HCEC 1CT (cell line): ENCODE data around the gene CFAP119.
A peak's percentile ranks its signal among the peaks of the same experiment; 100 is the strongest.
"Not testable (repeated sequence)": the region's sequence is repeated elsewhere in the genome, so short reads cannot be mapped to it uniquely, and the experiment has no call there.

Source experiments
- DNase-seq: peaks from one replicate; pipeline ENCODE4 v3.0.0-alpha.2; 2017

The CFAP119 gene

DNA sequence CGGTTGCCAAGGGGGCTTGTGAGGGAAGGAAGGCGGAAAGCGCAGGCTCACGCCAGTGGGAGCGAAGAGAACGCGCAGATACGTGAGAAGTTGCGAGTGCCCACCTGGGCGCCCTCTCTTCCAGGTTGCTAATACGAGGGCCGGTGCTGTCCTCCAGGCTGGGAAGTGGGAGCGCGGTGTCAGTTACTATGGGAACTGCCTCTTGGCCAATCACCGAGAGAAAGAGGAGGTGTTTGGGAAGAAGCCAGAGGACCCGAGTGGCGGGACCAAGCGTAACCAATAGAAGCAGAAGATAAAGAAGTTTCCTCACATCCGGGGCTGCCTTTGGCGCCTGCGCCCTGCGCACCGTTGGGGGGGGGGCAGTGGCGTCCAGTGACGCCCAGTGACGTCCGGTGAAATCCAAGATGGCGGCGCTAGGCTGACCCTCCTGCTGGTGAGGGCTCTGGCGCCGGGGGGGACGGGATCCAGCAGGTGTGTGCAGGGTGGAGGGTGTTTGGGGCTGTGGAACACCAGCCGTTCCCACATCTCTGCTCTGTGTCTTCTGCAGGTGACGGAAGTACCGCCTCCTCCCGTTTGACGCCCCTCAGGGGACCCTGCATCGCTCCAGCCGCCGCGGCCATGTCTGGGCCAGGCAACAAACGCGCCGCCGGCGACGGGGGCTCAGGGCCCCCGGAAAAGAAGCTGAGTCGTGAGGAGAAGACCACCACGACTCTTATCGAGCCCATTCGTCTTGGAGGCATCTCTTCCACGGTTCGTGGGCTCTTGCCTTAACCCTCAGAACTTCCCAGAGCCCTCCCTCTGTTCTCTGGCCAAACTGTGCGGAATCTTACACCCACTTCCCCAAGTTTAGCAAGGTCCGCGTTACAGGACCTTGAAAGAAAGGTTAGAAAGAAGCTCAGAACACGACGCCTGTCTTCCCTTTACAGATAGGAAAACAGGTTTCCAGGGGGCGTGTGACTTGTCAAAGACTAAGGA, at the start of gene CFAP119, which contains the start of gene RNF40:
Gene CFAP119, minus strand, starts transcription at position 135 of the 975 bp plus-strand sequence. CDS start 314 bp downstream, outside the sequence.
Gene RNF40, plus strand, starts transcription at position 395 of the 975 bp plus-strand sequence. Its CDS starts 224 bp downstream, at position 619.
- peak; percentile 96 for DNase-seq

DNA sequence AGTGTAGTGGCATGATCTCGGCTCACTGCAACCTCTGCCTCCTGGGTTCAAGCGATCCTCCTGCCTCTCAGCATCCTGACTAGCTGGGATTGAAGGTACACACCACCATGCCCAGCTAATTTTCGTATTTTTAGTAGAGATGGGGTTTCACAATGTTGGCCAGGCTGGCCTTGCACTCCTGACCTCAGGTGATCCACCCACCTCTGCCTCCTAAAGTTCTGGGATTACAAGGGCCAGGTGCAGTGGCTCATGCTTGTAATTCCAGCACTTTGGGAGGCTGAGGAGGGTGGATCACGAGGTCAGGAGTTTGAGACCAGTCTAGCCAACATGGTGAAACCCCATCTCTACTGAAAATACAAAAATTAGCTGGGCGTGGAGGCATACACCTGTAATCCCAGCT, 47.8 kb upstream of the CFAP119 start:
- not testable (repeated sequence) for DNase-seq

- DNase-seq: not testable (repeated sequence)
These were observed 47.1 kb upstream of the CFAP119 start for GRCh38 chr16:30808890-30809426.

DNA sequence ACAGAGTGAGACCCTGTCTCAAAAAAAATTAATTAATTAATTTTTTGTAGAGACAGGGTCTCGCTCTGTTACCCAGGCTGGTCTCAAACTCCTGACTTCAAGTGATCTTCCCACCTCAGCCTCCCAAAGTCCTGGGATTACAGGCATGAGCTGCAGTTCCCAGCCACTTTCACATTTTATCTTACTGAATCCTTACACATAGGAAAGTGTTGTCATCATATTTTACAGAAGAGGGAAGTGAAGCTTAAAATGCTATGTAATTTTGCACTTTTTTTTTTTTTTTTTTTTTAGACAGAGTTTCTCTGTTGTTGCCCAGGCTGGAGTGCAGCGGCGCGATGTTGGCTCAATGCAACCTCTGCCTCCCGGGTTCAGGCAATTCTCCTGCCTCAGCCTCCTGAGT, 46.3 kb upstream of the CFAP119 start:
- no peak for DNase-seq

GRCh38 chr16:30805370-30806169, 43.7 kb upstream of the CFAP119 start:
- peak; percentile 76 for DNase-seq

DNA sequence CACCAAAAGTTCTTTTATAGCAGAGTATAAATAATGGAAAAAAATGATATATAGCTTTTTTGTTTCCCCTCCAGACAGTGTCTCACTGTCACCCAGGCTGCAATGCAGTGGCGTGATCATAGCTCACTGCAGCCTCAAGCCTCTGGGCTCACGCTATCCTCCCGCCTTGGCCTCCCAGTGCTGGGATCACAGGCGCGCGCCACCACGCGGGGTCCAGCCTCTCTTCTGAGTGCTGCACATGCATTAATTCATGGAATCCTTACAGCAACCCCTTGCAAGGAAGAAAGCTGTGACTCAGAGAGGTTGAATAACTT, 43.2 kb upstream of the CFAP119 start:
- DNase-seq: no peak

GRCh38 chr16:30802936-30803335, 41.1 kb upstream of the CFAP119 start:
- no peak for DNase-seq

DNA sequence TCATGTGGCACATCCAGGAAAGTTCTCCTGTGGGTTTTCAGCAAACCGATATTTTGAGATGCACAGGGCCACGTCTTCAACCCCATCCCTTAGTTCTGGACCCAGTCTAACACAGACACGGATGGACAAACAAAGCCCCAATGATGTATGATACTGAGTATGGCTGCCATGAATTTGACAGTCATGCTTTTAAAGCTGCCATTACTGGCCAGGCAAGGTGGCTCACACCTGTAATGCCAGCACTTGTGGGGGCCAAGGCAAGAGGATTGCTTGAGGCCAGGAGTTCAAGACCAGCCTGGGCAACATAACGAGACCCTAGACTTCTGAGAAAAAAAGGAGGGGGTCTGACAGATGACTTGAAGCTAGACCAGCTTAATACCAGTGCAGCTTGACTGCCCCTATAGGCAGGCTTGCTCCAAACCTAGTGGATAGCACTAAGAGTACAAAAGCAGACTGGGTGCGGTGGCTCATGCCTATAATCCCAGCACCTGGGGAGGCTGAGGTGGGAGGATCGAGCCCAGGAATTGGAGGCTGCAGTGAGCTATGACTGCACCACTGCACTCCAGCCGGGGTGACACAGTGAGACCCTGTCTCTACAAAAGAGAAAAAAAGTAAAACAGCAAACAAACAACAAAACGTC, 35.9 kb upstream of the CFAP119 start:
- no peak for DNase-seq

- no peak for DNase-seq
These were observed 32.8 kb upstream of the CFAP119 start for GRCh38 chr16:30794634-30795033.

- DNase-seq: no peak
These were observed 31.7 kb upstream of the CFAP119 start for GRCh38 chr16:30793508-30794069.

DNA sequence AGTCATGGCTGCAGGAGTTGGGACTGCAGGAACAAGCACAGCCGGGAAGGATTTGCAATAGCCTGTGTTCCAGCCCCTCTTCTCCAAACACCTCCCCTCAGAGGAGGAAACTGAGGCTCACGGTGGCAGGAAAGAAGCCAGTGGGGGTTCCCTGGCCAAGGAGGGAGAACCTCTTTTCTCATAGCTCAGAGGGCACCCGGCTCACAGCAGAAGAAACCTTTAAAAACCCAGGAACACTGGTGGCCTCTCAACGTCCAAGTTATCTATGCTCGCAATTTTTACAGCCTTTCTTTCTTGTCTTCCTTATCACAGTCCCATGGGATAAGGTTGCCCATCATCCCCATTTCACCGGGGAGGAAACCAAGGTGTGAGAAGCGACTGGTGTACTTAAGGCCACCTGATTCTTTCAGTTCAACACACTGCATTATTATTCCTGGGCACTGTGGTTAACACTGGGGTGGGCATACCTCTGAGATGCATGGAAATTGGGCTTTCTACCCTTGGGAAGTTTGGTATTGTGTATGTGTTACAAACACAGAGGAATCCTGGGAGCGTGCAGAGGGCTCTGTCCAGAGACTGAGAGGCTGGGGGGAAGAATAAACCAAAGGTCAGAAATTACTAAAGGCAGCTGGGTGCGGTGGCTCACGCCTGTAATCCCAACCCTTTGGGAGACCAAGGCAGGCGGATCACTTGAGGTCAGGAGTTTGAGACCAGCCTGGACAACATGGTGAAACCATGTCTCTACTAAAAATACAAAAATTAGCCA, 25.9 kb upstream of the CFAP119 start:
- peak; percentile 25 for DNase-seq

DNA sequence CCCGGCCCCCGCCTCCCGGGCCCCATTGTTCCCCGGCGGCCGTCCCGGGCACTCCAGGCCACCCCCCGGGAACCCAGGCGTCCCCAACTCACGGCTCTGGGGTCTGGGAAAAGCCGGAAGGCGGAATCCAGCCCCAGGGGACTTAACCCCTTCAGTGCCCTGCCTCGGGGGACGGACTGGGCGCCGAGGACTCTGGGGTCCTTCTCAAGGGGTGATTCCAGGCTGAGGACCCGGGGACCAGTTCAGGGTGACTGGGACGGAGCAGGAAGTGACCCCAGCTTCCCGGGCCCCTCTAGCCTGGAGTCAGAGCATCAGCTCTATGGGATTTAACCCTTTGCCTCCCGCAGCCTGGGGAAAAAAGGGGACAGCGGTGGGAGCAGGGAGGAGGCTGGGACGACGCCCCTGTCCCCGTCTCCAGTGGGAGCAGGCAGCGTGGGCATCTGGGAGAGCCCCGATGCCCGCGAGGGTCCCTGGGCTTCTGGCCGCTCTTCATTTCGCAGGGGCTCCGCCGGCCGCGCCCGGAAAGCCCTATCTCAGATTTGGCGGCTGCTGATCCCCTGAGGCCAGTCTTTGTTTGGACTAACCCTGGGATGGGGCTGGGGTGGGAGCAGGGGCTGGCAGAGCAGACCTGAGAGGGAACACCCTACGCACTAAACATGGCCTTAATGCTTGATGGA, 25.2 kb upstream of the CFAP119 start, which contains the start of gene ZNF629:
Gene ZNF629, minus strand, starts transcription at position 270 of the 677 bp plus-strand sequence. CDS start 2,723 bp downstream, outside the sequence.
- DNase-seq: peak; percentile 67

GRCh38 chr16:30786115-30786935, 24.5 kb upstream of the CFAP119 start:
- peak; percentile 69 for DNase-seq

DNA sequence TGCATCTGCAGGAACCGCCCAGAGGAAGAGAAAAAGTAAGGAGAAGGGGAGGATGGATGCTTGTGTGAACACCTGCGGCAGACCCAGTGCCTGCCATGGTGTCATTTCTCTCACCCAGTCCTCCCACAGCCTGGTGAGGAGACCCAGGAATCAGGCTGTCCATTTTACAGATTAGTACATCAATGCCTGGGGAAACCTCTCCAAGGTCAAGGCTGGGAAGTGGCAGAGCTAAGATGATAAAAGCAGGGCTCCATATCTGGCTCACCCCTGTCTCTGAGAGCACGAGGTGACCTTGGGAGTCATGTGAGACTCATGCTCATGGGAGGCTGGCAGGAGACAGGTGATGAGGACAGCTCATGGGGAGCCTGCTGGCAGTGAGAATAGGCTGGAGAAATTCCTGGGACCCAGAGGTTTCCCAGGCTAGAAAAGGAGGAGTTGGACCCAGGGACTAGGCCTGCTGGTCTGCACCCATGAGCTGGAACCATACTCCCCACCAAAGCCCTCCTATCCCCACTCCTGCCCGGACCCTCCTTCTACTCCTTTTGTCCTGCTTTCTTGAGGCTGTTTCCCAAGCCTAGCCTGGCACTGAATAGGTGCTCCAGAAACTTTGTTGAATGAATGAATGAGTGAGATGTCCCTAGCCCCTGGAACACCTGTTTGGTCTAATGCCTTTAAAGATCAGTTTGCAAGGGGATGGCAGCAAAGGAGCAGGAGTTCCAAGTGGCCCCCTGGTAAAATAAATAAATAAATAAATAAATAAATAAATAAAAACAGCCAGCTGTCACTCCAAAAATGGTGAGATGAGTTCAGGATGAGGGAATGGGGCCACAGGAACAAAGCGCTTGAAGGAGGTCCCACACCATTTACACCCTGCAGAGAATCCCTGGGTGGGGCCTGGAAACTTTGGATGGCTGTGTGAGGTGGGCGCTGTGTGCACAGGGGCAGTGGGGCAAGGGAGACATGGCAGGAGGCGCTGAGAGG, 23.6 kb upstream of the CFAP119 start:
- no peak for DNase-seq

GRCh38 chr16:30784215-30784614, 22.4 kb upstream of the CFAP119 start:
- DNase-seq: no peak

DNA sequence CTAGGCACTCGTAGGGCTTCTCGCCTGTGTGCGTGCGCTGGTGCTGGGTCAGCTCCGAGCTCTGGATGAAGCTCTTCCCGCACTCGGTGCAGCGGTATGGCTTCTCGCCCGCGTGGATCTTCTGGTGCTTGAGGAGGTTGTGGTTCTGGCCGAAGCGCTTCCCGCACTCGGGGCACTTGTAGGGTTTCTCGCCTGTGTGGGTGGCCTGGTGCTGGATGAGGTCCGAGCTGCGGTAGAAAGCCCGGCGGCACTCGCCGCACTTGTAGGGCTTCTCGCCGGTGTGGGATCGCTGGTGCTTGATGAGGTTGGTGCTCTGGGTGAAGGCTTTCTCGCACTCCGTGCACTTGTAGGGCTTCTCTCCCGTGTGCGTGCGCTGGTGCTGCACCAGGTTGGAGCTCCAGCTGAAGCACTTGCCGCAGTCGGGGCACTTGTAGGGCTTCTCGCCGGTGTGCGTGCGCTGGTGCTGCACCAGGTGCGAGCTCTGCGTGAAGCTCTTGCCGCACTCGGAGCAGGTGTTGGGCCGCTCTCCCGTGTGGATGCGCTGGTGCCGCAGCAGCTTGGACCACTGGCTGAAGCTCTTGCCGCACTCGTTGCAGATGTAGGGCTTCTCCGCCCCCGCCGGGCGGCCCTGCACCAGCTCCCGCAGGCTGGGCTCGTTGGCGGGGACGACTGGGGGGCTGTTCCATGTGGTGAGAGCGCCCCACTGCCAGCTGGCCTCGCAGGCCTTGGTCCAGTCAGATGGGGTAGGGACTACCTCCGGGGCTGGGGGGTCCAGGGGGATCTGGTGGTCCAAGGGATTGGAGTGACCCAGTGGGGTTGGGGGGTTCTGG, 21.6 kb upstream of the CFAP119 start:
- no peak for DNase-seq

GRCh38 chr16:30782486-30783279, 20.8 kb upstream of the CFAP119 start:
- DNase-seq: no peak
